Bronchial epithelial cell (primary cell): Measurements from ENCODE around the gene SMIM35. TPM values are rescaled to one million over a fixed set of nuclear protein-coding genes. Genes with fewer than 3 reads are reported as not detected.
A peak's percentile ranks its signal among the peaks of the same experiment; 100 is the strongest.

Experiments
- DNase-seq: peaks from one replicate; pipeline ENCODE4 v3.0.0-alpha.2; 2010; ENCODE audit warnings: low read depth
- FAIRE-seq: peaks from 2 replicates; lab custom pipeline; 2011; peaks lifted over from hg19 to GRCh38; lab: Jason Lieb, UNC
- H3K27me3 ChIP-seq: 2 replicates; pipeline ENCODE4 v1.5.1; 2011; ENCODE audit warnings: low read length; ENCODE audit not compliant: control insufficient read depth, insufficient read depth
- H3K36me3 ChIP-seq: 2 replicates; pipeline ENCODE4 v1.5.1; 2011; ENCODE audit warnings: low read length; ENCODE audit not compliant: control insufficient read depth, insufficient read depth
- H3K4me3 ChIP-seq: 2 replicates; pipeline ENCODE4 v1.5.1; 2011; ENCODE audit warnings: mild to moderate bottlenecking, low read depth, low read length, control low read depth
- total RNA-seq: library from RNA; depleted of rRNA; stranded (reverse); fragments of >200 nt; gene quantifications from 2 replicates; pipeline ENCODE4 v1.2.1, GENCODE V29; 2014
- TF ChIP-seq, protein P1 (sequence below): IDR thresholded peaks from 2 replicates; pipeline ENCODE4 v1.5.1; 2011; ENCODE audit warnings: mild to moderate bottlenecking, moderate library complexity, low read length, control low read depth, inconsistent platforms; ENCODE audit not compliant: insufficient read depth, severe bottlenecking

SMIM35 gene
- total RNA-seq, 1 donor from 2014 or later: not detected

GRCh38 chr11:118051611-118052461, 34.9 kb downstream of the SMIM35 start:
- H3K27me3 ChIP-seq: no peaks in the 10 kb centered on the region
- TF ChIP-seq, protein P1, sequence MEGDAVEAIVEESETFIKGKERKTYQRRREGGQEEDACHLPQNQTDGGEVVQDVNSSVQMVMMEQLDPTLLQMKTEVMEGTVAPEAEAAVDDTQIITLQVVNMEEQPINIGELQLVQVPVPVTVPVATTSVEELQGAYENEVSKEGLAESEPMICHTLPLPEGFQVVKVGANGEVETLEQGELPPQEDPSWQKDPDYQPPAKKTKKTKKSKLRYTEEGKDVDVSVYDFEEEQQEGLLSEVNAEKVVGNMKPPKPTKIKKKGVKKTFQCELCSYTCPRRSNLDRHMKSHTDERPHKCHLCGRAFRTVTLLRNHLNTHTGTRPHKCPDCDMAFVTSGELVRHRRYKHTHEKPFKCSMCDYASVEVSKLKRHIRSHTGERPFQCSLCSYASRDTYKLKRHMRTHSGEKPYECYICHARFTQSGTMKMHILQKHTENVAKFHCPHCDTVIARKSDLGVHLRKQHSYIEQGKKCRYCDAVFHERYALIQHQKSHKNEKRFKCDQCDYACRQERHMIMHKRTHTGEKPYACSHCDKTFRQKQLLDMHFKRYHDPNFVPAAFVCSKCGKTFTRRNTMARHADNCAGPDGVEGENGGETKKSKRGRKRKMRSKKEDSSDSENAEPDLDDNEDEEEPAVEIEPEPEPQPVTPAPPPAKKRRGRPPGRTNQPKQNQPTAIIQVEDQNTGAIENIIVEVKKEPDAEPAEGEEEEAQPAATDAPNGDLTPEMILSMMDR: no peak
- no peaks in the 10 kb centered on the region for H3K36me3 ChIP-seq
- FAIRE-seq (no peak), DNase-seq (no peak)
- H3K4me3 ChIP-seq: no peak overlapping the region

- Histone ChIP-seq H3K36me3 (no peaks in the 10 kb centered on the region), H3K27me3 (no peaks in the 10 kb centered on the region), H3K4me3 (no peak overlapping the region)
- DNase-seq (no peak), FAIRE-seq (no peak)
- TF ChIP-seq, protein P1: no peak
Measured at GRCh38 chr11:118051136-118051610, 35.6 kb downstream of the SMIM35 start.

GRCh38 chr11:118050208-118050891, 36.4 kb downstream of the SMIM35 start:
- TF ChIP-seq, protein P1: no peak
- no peaks in the 10 kb centered on the region for H3K27me3 ChIP-seq
- no peaks in the 10 kb centered on the region for H3K36me3 ChIP-seq
- no peak overlapping the region for H3K4me3 ChIP-seq
- DNase-seq (no peak), FAIRE-seq (no peak)

DNA sequence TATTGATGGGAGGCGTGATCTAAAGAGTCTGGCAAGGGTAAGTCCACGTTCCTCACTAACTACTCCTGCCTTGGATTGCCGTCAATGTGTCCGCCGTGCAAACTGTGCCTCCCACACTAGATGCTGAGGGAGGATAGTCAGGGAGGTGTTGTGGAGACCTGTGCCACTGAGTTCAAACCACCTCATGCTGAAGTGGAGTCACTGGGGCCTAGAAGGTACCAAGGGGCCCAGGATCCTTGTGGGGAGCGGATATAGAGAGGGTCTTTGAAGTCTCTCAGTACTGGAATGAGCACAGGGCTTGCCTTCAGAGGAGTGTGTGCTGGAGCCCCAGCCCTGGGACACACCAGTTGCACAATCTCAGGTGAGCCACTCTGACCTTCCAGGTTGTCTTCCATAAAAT, 37.0 kb downstream of the SMIM35 start:
- TF ChIP-seq, protein P1: no peak
- no peak for DNase-seq
- Histone ChIP-seq H3K27me3 (no peaks in the 10 kb centered on the region), H3K36me3 (no peaks in the 10 kb centered on the region), H3K4me3 (no peak overlapping the region)
- peak; percentile 70 for FAIRE-seq

DNA sequence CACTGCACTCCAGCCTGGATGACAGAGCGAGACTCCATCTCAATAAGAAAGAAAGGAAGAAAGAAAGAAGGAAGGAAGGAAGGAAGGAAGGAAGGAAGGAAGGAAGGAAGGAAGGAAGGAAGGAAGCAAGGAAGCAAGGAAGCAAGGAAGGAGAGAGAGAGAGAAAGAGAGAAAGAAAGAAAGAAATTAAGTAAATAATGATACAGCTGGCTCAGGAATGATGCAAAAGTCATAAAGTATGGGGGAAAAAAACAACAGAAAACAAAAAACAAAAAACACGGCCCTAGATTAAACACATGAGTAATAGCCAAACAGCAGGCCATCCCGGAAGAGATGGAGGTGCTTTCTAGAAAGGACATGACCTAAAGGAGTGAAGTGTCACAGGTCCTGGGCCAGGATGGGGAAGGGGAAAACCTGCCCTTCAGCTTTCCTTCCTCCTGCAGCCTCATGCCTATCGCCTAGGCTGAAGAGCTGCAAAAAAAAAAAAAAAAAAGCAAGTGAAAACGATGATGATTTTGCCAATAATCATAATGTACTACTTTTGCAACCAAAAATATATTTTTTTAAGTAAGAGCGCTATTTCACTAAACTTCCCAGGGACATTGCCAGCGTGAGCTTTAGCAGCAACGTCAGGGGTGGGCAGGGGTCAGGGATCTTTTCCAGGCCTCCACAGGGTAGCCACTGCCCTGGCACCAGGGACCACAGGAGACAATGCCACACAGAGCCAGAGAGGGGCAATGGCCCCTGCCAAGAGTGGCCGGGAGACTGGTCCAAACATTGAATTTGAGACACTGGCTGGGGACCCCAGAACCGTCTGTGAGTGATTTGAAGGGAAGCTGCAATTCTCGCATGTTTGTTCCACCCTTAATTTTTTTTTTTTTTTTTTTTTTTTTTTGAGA, 38.0 kb downstream of the SMIM35 start:
- DNase-seq: no peak
- TF ChIP-seq, protein P1: no peak
- H3K27me3 ChIP-seq: no peaks in the 10 kb centered on the region
- no peaks in the 10 kb centered on the region for H3K36me3 ChIP-seq
- no peak for FAIRE-seq
- no peak overlapping the region for H3K4me3 ChIP-seq
